Psoas muscle (tissue), 8 donors: Measurements from ENCODE around the gene ST6GALNAC6. TPM values are rescaled to one million over a fixed set of nuclear protein-coding genes. Genes with fewer than 3 reads are reported as not detected.
"Not testable (repeated sequence)": the region's sequence is repeated elsewhere in the genome, so short reads cannot be mapped to it uniquely, and the experiment has no call there.

ENCODE experiments used
- ATAC-seq, 4 donors: fragments of 200-7000 bp; cut with Tn5 transposase; one replicate each; pipeline ENCODE4 v1.9.1; 2020; ENCODE audit warnings: moderate library complexity in 3 of 4, mild to moderate bottlenecking in 2 of 4
- DNase-seq, 2 donors: peaks; one replicate each; pipeline ENCODE4 v3.0.0-alpha.2; 2020
- H3K27ac ChIP-seq: fragments of 200-600 bp; one replicate; pipeline ENCODE4 v1.8.0; 2022
- H3K27me3 ChIP-seq, 3 donors: fragments of 200-600 bp in 1 of 3; one replicate each; pipeline versions ENCODE4 v1.6.1 to v1.8.0; 2013 to 2022; ENCODE audit warnings: low read length in 2 of 3, mild to moderate bottlenecking in 2 of 3, moderate library complexity in 1 of 3; ENCODE audit not compliant: insufficient read depth in 3 of 3
- H3K36me3 ChIP-seq, 2 donors: fragments of 200-600 bp in 1 of 2; one replicate each; pipeline versions ENCODE4 v1.6.1 to v1.8.0; 2013 to 2022; ENCODE audit warnings: low read depth in 1 of 2, mild to moderate bottlenecking in 1 of 2, moderate library complexity in 1 of 2; ENCODE audit not compliant: insufficient read depth in 1 of 2
- H3K4me1 ChIP-seq: fragments of 200-600 bp; one replicate; pipeline ENCODE4 v1.8.0; 2022
- H3K4me3 ChIP-seq: fragments of 200-600 bp; one replicate; pipeline ENCODE4 v1.8.0; 2022; ENCODE audit warnings: mild to moderate bottlenecking
- H3K9me3 ChIP-seq: fragments of 200-600 bp; one replicate; pipeline ENCODE4 v1.8.0; 2022
- CTCF ChIP-seq: fragments of 200-600 bp; IDR thresholded peaks from one replicate; pipeline ENCODE4 v1.8.0; 2022; ENCODE audit warnings: antibody characterized with exemption
- WGBS, 3 donors: extraction: QIAGEN DNeasy Blood & Tissue Kit; methylation state at CpG; one replicate each; pipeline versions ENCODE4 v1.1.6 to v1.1.7; 2013; 5-methylcytosine and 5-hydroxymethylcytosine counted together
- intact Hi-C, 2 donors: fragments of 100-400 bp; cut with DNase I; formaldehyde crosslinking; loops; one replicate each; pipeline versions ENCODE4 v1.11.0 to v1.14.2; 2022
- polyA plus RNA-seq, 3 donors: library from polyadenylated mRNA; stranded (reverse); fragments of 200-250 nt; gene quantifications; one replicate each; pipeline ENCODE4 v1.2.3, GENCODE V29; 2013
- total RNA-seq, 4 donors: library from RNA; stranded (reverse); fragmentation: NEBNext Ultra II Directional in 2 of 4; extraction: Animal tissue kit (Norgen Biotek cat#: 25700) in 2 of 4; gene quantifications; one replicate each; pipeline versions ENCODE4 v1.2.1 to v1.2.4, GENCODE V29; 2021 to 2023
- donor health status: healthy with polysubstance abuse.
- donor health status: DM: no; HTN: no; CAD: no; lungs with moderate emphysema.
- donor health status: Bipolar disorder and iron deficiency.
- donor health status: healthy.
- donor health status: DM: yes; HTN: yes; CAD: no.
- donor health status: DM: no; HTN: no; CAD: no.
- donor health status: DM: no; HTN: no; CAD: no.
- donor health status: DM: yes; HTN: yes; CAD: no.

ST6GALNAC6 gene
- total and polyA plus RNA-seq, 7 donors: 18.5 to 35.5 (median 25.0) TPM

- H3K4me3 ChIP-seq: peak overlapping the region; percentile 74
- WGBS, 3 donors: 61 to 65% (median 63%) methylated on average over 16 of the region's 16 CpGs
- no peaks in the 10 kb centered on the region for H3K9me3 ChIP-seq
- intact Hi-C loops: no loop called here
- H3K36me3 ChIP-seq: peaks cover 0 to 27% of the 10 kb centered on the region in 2 donors
- no peak for TF ChIP-seq CTCF
- H3K27ac ChIP-seq: peak overlapping the region; percentile 62
- DNase-seq: peak; percentile 48 to 76
- H3K4me1 ChIP-seq: peaks cover 6% of the 10 kb centered on the region
- ATAC-seq: peak in 3 of 4 donors; percentile 31 to 59 (median 41)
- H3K27me3 ChIP-seq: no peaks in the 10 kb centered on the region
Observed at GRCh38 chr9:127844821-127845359, 54.5 kb downstream of the ST6GALNAC6 start.

GRCh38 chr9:127841087-127841835 lies 58.1 kb downstream of the ST6GALNAC6 start:
- no peak for TF ChIP-seq CTCF
- no peak for DNase-seq
- Histone ChIP-seq H3K9me3 (no peaks in the 10 kb centered on the region), H3K27ac (no peak overlapping the region), H3K4me3 (no peak overlapping the region), H3K4me1 (peaks cover 15% of the 10 kb centered on the region), H3K27me3 (no peaks in the 10 kb centered on the region), H3K36me3 (peaks cover 0 to 27% of the 10 kb centered on the region in 2 donors)
- no peak for ATAC-seq
- intact Hi-C loops: no loop called here
- WGBS, 3 donors: 56 to 65% (median 60%) methylated on average over 15 of the region's 15 CpGs

GRCh38 chr9:127838375-127839078 lies 60.9 kb downstream of the ST6GALNAC6 start:
- no peak for TF ChIP-seq CTCF
- peaks cover 0 to 27% of the 10 kb centered on the region in 2 donors for H3K36me3 ChIP-seq
- no peaks in the 10 kb centered on the region for H3K9me3 ChIP-seq
- H3K4me1 ChIP-seq: peaks cover 18% of the 10 kb centered on the region
- peak overlapping the region; percentile 72 for H3K27ac ChIP-seq
- no peaks in the 10 kb centered on the region for H3K27me3 ChIP-seq
- intact Hi-C loops: no loop called here
- peak; percentile 62 to 80 (median 70) for ATAC-seq
- WGBS, 3 donors: 42 to 51% (median 48%) methylated on average over 18 of the region's 18 CpGs
- DNase-seq: peak; percentile 85 to 90
- H3K4me3 ChIP-seq: peak overlapping the region; percentile 30

- Histone ChIP-seq H3K27ac (peak overlapping the region; percentile 71), H3K9me3 (no peaks in the 10 kb centered on the region), H3K4me3 (no peak overlapping the region), H3K36me3 (peaks cover 0 to 17% of the 10 kb centered on the region in 2 donors), H3K4me1 (peaks cover 23% of the 10 kb centered on the region), H3K27me3 (no peaks in the 10 kb centered on the region)
- 59 to 73% (median 60%) methylated on average over 4 of the region's 4 CpGs for WGBS, 3 donors
- no peak for TF ChIP-seq CTCF
- intact Hi-C loops: no loop called here
- ATAC-seq (no peak), DNase-seq (no peak)
Observed at GRCh38 chr9:127837346-127837745, 62.1 kb downstream of the ST6GALNAC6 start.

- 54 to 68% (median 65%) methylated on average over 3 of the region's 3 CpGs for WGBS, 3 donors
- H3K4me1 ChIP-seq: peaks cover 23% of the 10 kb centered on the region
Observed at GRCh38 chr9:127836561-127836960, 62.8 kb downstream of the ST6GALNAC6 start.

More at GRCh38 chr9:127836561-127836960, 62.8 kb downstream of the ST6GALNAC6 start:
- H3K4me3 ChIP-seq, H3K27me3 ChIP-seq, H3K9me3 ChIP-seq, DNase-seq, intact Hi-C loops, ATAC-seq: not testable (repeated sequence)
- Histone ChIP-seq H3K27ac (peak overlapping the region; percentile 71), H3K36me3 (peaks cover 0 to 11% of the 10 kb centered on the region in 2 donors)
